ENCODE measurements around the gene ADAMTS1.

DNA sequence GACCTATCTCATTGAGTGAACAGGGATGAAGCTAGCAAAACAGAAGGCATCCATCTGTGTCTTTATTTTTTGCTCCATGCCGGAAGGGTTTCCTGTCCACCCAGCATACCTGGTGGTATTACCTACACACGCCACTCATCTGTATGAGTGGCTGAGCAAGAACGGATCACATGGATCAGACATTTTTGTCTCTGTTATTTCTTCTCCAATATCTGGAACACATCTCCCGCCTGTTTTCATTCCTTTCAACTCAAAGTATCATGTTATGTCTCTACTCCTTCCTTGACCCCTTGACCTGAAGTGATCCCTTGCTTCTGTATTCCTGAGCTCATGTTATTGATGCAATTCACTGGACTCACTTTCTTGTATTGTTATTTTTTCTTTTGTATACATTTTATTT lies 24.7 kb downstream of the ADAMTS1 start:
- TF ChIP-seq, protein P1, sequence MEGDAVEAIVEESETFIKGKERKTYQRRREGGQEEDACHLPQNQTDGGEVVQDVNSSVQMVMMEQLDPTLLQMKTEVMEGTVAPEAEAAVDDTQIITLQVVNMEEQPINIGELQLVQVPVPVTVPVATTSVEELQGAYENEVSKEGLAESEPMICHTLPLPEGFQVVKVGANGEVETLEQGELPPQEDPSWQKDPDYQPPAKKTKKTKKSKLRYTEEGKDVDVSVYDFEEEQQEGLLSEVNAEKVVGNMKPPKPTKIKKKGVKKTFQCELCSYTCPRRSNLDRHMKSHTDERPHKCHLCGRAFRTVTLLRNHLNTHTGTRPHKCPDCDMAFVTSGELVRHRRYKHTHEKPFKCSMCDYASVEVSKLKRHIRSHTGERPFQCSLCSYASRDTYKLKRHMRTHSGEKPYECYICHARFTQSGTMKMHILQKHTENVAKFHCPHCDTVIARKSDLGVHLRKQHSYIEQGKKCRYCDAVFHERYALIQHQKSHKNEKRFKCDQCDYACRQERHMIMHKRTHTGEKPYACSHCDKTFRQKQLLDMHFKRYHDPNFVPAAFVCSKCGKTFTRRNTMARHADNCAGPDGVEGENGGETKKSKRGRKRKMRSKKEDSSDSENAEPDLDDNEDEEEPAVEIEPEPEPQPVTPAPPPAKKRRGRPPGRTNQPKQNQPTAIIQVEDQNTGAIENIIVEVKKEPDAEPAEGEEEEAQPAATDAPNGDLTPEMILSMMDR (IDR thresholded peaks at IDR 0.05; ENCODE audit: poor library complexity): no peak
- TF ChIP-seq EZH2phosphoT487 (IDR thresholded peaks at IDR 0.05; ENCODE audit: low read depth, severe bottlenecking, unreplicated experiment): no peak
